Measurements from ENCODE around the gene PPP2R3B.

The PPP2R3B gene

GRCh38 chrX:290476-291166, 96.1 kb downstream of the PPP2R3B start:
- TF ChIP-seq TAF1 (IDR thresholded peaks at IDR 0.05; ENCODE audit: low read depth), result no peak
- no peak for TF ChIP-seq USF1 (IDR thresholded peaks at IDR 0.05)
- no peak for TF ChIP-seq FOXM1 (IDR thresholded peaks at IDR 0.05; ENCODE audit: borderline replicate concordance, low read depth)
- no peak for TF ChIP-seq CREB1 (IDR thresholded peaks at IDR 0.05; ENCODE audit: low read depth)
- TF ChIP-seq CEBPB (IDR thresholded peaks at IDR 0.05), result no peak
- TF ChIP-seq MAX (IDR thresholded peaks at IDR 0.05), result no peak
- TF ChIP-seq EP300 (IDR thresholded peaks at IDR 0.05; ENCODE audit: borderline replicate concordance), result no peak
- no peak for TF ChIP-seq ZBTB7A (IDR thresholded peaks at IDR 0.05; ENCODE audit: low read depth)
- TF ChIP-seq TEAD4 (IDR thresholded peaks at IDR 0.05), result no peak
- no peak for TF ChIP-seq TCF12 (IDR thresholded peaks at IDR 0.05; ENCODE audit: low read depth)
- TF ChIP-seq RAD21 (IDR thresholded peaks at IDR 0.05; ENCODE audit: low read depth), result no peak
- no peak for TF ChIP-seq NFIC (IDR thresholded peaks at IDR 0.05)
- no peak for TF ChIP-seq YY1 (IDR thresholded peaks at IDR 0.05; ENCODE audit: low read depth)
- TF ChIP-seq EGR1 (IDR thresholded peaks at IDR 0.05), result no peak

GRCh38 chrX:288561-288991, 98.1 kb downstream of the PPP2R3B start:
- TF ChIP-seq USF1 (IDR thresholded peaks at IDR 0.05) (no peak), TCF12 (IDR thresholded peaks at IDR 0.05; ENCODE audit: low read depth) (no peak), RAD21 (IDR thresholded peaks at IDR 0.05; ENCODE audit: low read depth) (no peak), CREB1 (IDR thresholded peaks at IDR 0.05; ENCODE audit: low read depth) (no peak), CEBPB (IDR thresholded peaks at IDR 0.05) (no peak), TEAD4 (IDR thresholded peaks at IDR 0.05) (no peak), FOXM1 (IDR thresholded peaks at IDR 0.05; ENCODE audit: borderline replicate concordance, low read depth) (no peak), NFIC (IDR thresholded peaks at IDR 0.05) (no peak), EP300 (IDR thresholded peaks at IDR 0.05; ENCODE audit: borderline replicate concordance) (no peak), TAF1 (IDR thresholded peaks at IDR 0.05; ENCODE audit: low read depth) (no peak), YY1 (IDR thresholded peaks at IDR 0.05; ENCODE audit: low read depth) (no peak), ZBTB7A (IDR thresholded peaks at IDR 0.05; ENCODE audit: low read depth) (no peak), EGR1 (IDR thresholded peaks at IDR 0.05) (no peak), REST (IDR thresholded peaks at IDR 0.05; ENCODE audit: low read depth) (no peak), MAX (IDR thresholded peaks at IDR 0.05) (no peak)

DNA sequence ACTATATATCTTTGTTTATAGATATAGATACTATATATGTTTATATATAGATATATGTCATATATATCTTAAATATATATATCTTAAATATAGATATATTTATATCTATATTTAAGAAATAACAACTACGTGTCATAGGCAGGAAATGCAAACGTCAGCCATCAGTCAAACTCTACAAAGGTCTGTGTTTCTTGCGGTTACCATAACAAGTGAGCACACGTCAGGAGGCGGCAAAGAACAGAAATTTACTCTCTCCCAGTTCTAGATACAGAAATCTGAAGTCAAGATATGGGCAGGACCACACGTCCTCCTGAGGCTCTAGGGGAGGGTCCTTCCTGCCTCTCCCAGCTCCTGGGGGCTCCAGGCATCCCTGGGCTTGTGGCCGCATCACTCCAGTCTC, 99.0 kb downstream of the PPP2R3B start:
- no peak for TF ChIP-seq CREB1 (IDR thresholded peaks at IDR 0.05; ENCODE audit: low read depth)
- no peak for TF ChIP-seq EGR1 (IDR thresholded peaks at IDR 0.05)
- TF ChIP-seq ZBTB7A (IDR thresholded peaks at IDR 0.05; ENCODE audit: low read depth), result no peak
- TF ChIP-seq RAD21 (IDR thresholded peaks at IDR 0.05; ENCODE audit: low read depth), result no peak
- no peak for TF ChIP-seq FOXM1 (IDR thresholded peaks at IDR 0.05; ENCODE audit: borderline replicate concordance, low read depth)
- TF ChIP-seq MAX (IDR thresholded peaks at IDR 0.05), result no peak
- TF ChIP-seq TAF1 (IDR thresholded peaks at IDR 0.05; ENCODE audit: low read depth), result no peak

DNA sequence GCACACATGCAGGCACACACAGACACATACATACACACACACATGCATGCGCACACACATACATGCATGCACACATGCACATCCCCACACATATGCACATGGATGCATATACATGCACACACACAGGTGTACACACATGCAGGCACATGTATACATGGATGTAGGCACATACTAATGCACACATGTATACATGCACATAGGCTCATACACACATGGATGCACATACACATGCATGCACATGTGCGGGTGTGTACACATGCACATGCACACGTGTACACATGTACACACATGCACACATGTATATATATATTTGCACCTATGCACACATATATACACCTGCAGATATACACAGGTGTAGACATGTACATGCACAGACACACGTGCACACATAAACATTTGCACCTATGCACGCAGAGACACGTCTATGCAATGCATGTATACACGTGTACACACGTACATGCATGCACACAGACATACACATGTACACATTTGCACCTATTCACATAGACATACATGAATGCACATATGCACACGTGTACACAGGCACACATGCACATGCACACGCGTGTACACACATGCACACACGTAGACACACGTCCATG, 101.5 kb downstream of the PPP2R3B start:
- TF ChIP-seq TEAD4 (IDR thresholded peaks at IDR 0.05) (no peak), EGR1 (IDR thresholded peaks at IDR 0.05) (no peak), RAD21 (IDR thresholded peaks at IDR 0.05; ENCODE audit: low read depth) (no peak), USF1 (IDR thresholded peaks at IDR 0.05) (no peak), EP300 (IDR thresholded peaks at IDR 0.05; ENCODE audit: borderline replicate concordance) (no peak), YY1 (IDR thresholded peaks at IDR 0.05; ENCODE audit: low read depth) (no peak), TCF12 (IDR thresholded peaks at IDR 0.05; ENCODE audit: low read depth) (no peak), FOXM1 (IDR thresholded peaks at IDR 0.05; ENCODE audit: borderline replicate concordance, low read depth) (no peak), ZBTB7A (IDR thresholded peaks at IDR 0.05; ENCODE audit: low read depth) (no peak), REST (IDR thresholded peaks at IDR 0.05; ENCODE audit: low read depth) (no peak), NFIC (IDR thresholded peaks at IDR 0.05) (no peak), TAF1 (IDR thresholded peaks at IDR 0.05; ENCODE audit: low read depth) (no peak)
